ENCODE results near the gene GPR137B. TPM values are rescaled to one million over a fixed set of nuclear protein-coding genes. Genes with fewer than 3 reads are reported as not detected.

Gene GPR137B
- total and polyA plus RNA-seq, 3 experiments from 2014 or later, result 8.3 to 13.0 (median 8.8) TPM

- Mint-ChIP-seq H3K36me3 (peaks cover 0 to 3% (median 0%) of the 10 kb centered on the region in 3 donors), H3K27me3 (peaks cover 0 to 48% of the 10 kb centered on the region in 2 donors), H3K9me3 (no peaks in the 10 kb centered on the region), H3K4me1 (no peaks in the 10 kb centered on the region), H3K27ac (no peak overlapping the region), H3K4me3 (no peak overlapping the region)
- H3K27me3 ChIP-seq (ENCODE audit: insufficient read depth, low read length, poor library complexity, severe bottlenecking), result no peaks in the 10 kb centered on the region
- no peak overlapping the region for H3K4me3 ChIP-seq (ENCODE audit: low read length)
- CTCF ChIA-PET, result interaction anchor here (1.2 kb wide), 2 partner anchors 9 to 25 kb away, joined by 3 to 4 read pairs; no protein-coding TSS in a partner anchor
- no peak for DNase-seq
- H3K36me3 ChIP-seq (ENCODE audit: insufficient read depth, low read length), result no peaks in the 10 kb centered on the region
- H3K27ac ChIP-seq (ENCODE audit: low read depth, low read length), result no peak overlapping the region
- H3K9me3 ChIP-seq (ENCODE audit: low read length), result no peaks in the 10 kb centered on the region
- no peaks in the 10 kb centered on the region for H3K4me1 ChIP-seq (ENCODE audit: insufficient read depth, low read length)
- POLR2A ChIA-PET, result no interaction called here
Observed at GRCh38 chr1:236132420-236133046, 9.8 kb upstream of the GPR137B start.

- Histone ChIP-seq H3K27ac (ENCODE audit: low read depth, low read length) (no peak overlapping the region), H3K4me3 (ENCODE audit: low read length) (no peak overlapping the region), H3K4me1 (ENCODE audit: insufficient read depth, low read length) (no peaks in the 10 kb centered on the region), H3K27me3 (ENCODE audit: insufficient read depth, low read length, poor library complexity, severe bottlenecking) (no peaks in the 10 kb centered on the region), H3K36me3 (ENCODE audit: insufficient read depth, low read length) (no peaks in the 10 kb centered on the region), H3K9me3 (ENCODE audit: low read length) (no peaks in the 10 kb centered on the region)
- DNase-seq, result no peak
- H3K4me1 Mint-ChIP-seq, result no peaks in the 10 kb centered on the region
- no peak overlapping the region for H3K27ac Mint-ChIP-seq
- POLR2A ChIA-PET, result no interaction called here
- peaks cover 0 to 3% (median 0%) of the 10 kb centered on the region in 3 donors for H3K36me3 Mint-ChIP-seq
- no peak overlapping the region for H3K4me3 Mint-ChIP-seq
- peaks cover 0 to 51% of the 10 kb centered on the region in 2 donors for H3K27me3 Mint-ChIP-seq
- CTCF ChIA-PET, result interaction anchor here (1.2 kb wide), 1 partner anchor 25 kb away, joined by 3 read pairs; no protein-coding TSS in a partner anchor
- H3K9me3 Mint-ChIP-seq, result no peaks in the 10 kb centered on the region
Observed at GRCh38 chr1:236133339-236133738, 9.0 kb upstream of the GPR137B start.

- Histone ChIP-seq H3K27me3 (ENCODE audit: insufficient read depth, low read length, poor library complexity, severe bottlenecking) (no peaks in the 10 kb centered on the region), H3K36me3 (ENCODE audit: insufficient read depth, low read length) (no peaks in the 10 kb centered on the region), H3K4me3 (ENCODE audit: low read length) (no peak overlapping the region), H3K4me1 (ENCODE audit: insufficient read depth, low read length) (no peaks in the 10 kb centered on the region), H3K9me3 (ENCODE audit: low read length) (no peaks in the 10 kb centered on the region), H3K27ac (ENCODE audit: low read depth, low read length) (no peak overlapping the region)
- Mint-ChIP-seq H3K9me3 (no peaks in the 10 kb centered on the region), H3K4me3 (no peak overlapping the region), H3K27me3 (peaks cover 0 to 51% of the 10 kb centered on the region in 2 donors), H3K27ac (no peak overlapping the region), H3K36me3 (peaks cover 0 to 3% (median 0%) of the 10 kb centered on the region in 3 donors), H3K4me1 (no peaks in the 10 kb centered on the region)
- POLR2A ChIA-PET, result no interaction called here
- DNase-seq, result no peak
- CTCF ChIA-PET, result interaction anchor here (1.2 kb wide), 1 partner anchor 26 kb away, joined by 3 read pairs; no protein-coding TSS in a partner anchor
Observed at GRCh38 chr1:236133802-236134201, 8.5 kb upstream of the GPR137B start.

GRCh38 chr1:236137285-236137852 is 5.0 kb upstream of the GPR137B start:
- Mint-ChIP-seq H3K36me3 (peaks cover 0 to 1% (median 0%) of the 10 kb centered on the region in 3 donors), H3K9me3 (no peaks in the 10 kb centered on the region), H3K27me3 (peaks cover 7 to 50% of the 10 kb centered on the region in 2 donors), H3K4me3 (no peak overlapping the region), H3K27ac (no peak overlapping the region), H3K4me1 (peaks cover 5 to 14% (median 7%) of the 10 kb centered on the region in 3 donors)
- CTCF ChIA-PET, result interaction anchor here (0.7 kb wide), 1 partner anchor 72 kb away, joined by 3 read pairs; no protein-coding TSS in a partner anchor
- Histone ChIP-seq H3K9me3 (ENCODE audit: low read length) (no peaks in the 10 kb centered on the region), H3K27ac (ENCODE audit: low read depth, low read length) (no peak overlapping the region), H3K4me1 (ENCODE audit: insufficient read depth, low read length) (peaks cover 10% of the 10 kb centered on the region), H3K27me3 (ENCODE audit: insufficient read depth, low read length, poor library complexity, severe bottlenecking) (peaks cover 14% of the 10 kb centered on the region), H3K36me3 (ENCODE audit: insufficient read depth, low read length) (no peaks in the 10 kb centered on the region), H3K4me3 (ENCODE audit: low read length) (no peak overlapping the region)
- DNase-seq, result no peak
- POLR2A ChIA-PET, result no interaction called here

- Histone ChIP-seq H3K9me3 (ENCODE audit: low read length) (no peaks in the 10 kb centered on the region), H3K27me3 (ENCODE audit: insufficient read depth, low read length, poor library complexity, severe bottlenecking) (peaks cover 14% of the 10 kb centered on the region), H3K27ac (ENCODE audit: low read depth, low read length) (no peak overlapping the region), H3K4me3 (ENCODE audit: low read length) (no peak overlapping the region), H3K36me3 (ENCODE audit: insufficient read depth, low read length) (no peaks in the 10 kb centered on the region), H3K4me1 (ENCODE audit: insufficient read depth, low read length) (peaks cover 22% of the 10 kb centered on the region)
- ChIA-PET CTCF (no interaction called here), POLR2A (no interaction called here)
- no peak overlapping the region for H3K27ac Mint-ChIP-seq
- peaks cover 0 to 10% (median 0%) of the 10 kb centered on the region in 3 donors for H3K36me3 Mint-ChIP-seq
- H3K27me3 Mint-ChIP-seq, result peaks cover 11 to 39% of the 10 kb centered on the region in 2 donors
- no peak for DNase-seq
- H3K4me3 Mint-ChIP-seq, result peak overlapping the region in 2 of 7 donors; percentile 67 to 84
- H3K4me1 Mint-ChIP-seq, result peaks cover 19 to 26% (median 21%) of the 10 kb centered on the region in 3 donors
- no peaks in the 10 kb centered on the region for H3K9me3 Mint-ChIP-seq
Observed at GRCh38 chr1:236139495-236139894, 2.8 kb upstream of the GPR137B start.

- peak overlapping the region in 2 of 8 donors; percentile 22 to 65 for H3K27ac Mint-ChIP-seq
- Histone ChIP-seq H3K9me3 (ENCODE audit: low read length) (no peaks in the 10 kb centered on the region), H3K27ac (ENCODE audit: low read depth, low read length) (no peak overlapping the region), H3K27me3 (ENCODE audit: insufficient read depth, low read length, poor library complexity, severe bottlenecking) (peaks cover 14% of the 10 kb centered on the region), H3K4me1 (ENCODE audit: insufficient read depth, low read length) (peaks cover 26% of the 10 kb centered on the region), H3K36me3 (ENCODE audit: insufficient read depth, low read length) (no peaks in the 10 kb centered on the region), H3K4me3 (ENCODE audit: low read length) (peak overlapping the region; percentile 49)
- peak overlapping the region; percentile 73 to 91 (median 84) for H3K4me3 Mint-ChIP-seq
- peaks cover 0 to 12% (median 0%) of the 10 kb centered on the region in 3 donors for H3K36me3 Mint-ChIP-seq
- ChIA-PET CTCF (interaction anchor here (1.4 kb wide), 1 partner anchor 8 kb away, joined by 4 read pairs; no protein-coding TSS in a partner anchor), POLR2A (no interaction called here)
- DNase-seq, result no peak
- H3K27me3 Mint-ChIP-seq, result peaks cover 13 to 25% of the 10 kb centered on the region in 2 donors
- H3K4me1 Mint-ChIP-seq, result peaks cover 29 to 37% (median 33%) of the 10 kb centered on the region in 3 donors
- no peaks in the 10 kb centered on the region for H3K9me3 Mint-ChIP-seq
Observed at GRCh38 chr1:236140705-236141446, 1.5 kb upstream of the GPR137B start.

- Mint-ChIP-seq H3K4me1 (peaks cover 35 to 45% (median 37%) of the 10 kb centered on the region in 3 donors), H3K36me3 (peaks cover 0 to 19% (median 6%) of the 10 kb centered on the region in 3 donors), H3K9me3 (no peaks in the 10 kb centered on the region), H3K4me3 (peak overlapping the region; percentile 73 to 91 (median 84)), H3K27ac (peak overlapping the region in 3 of 8 donors; percentile 65 to 79 (median 78)), H3K27me3 (peaks cover 14 to 21% of the 10 kb centered on the region in 2 donors)
- Histone ChIP-seq H3K27me3 (ENCODE audit: insufficient read depth, low read length, poor library complexity, severe bottlenecking) (peaks cover 14% of the 10 kb centered on the region), H3K4me1 (ENCODE audit: insufficient read depth, low read length) (peaks cover 26% of the 10 kb centered on the region), H3K4me3 (ENCODE audit: low read length) (peak overlapping the region; percentile 49), H3K27ac (ENCODE audit: low read depth, low read length) (no peak overlapping the region), H3K36me3 (ENCODE audit: insufficient read depth, low read length) (no peaks in the 10 kb centered on the region), H3K9me3 (ENCODE audit: low read length) (no peaks in the 10 kb centered on the region)
- ChIA-PET CTCF (interaction anchor here (1.4 kb wide), 1 partner anchor 9 kb away, joined by 4 read pairs; no protein-coding TSS in a partner anchor), POLR2A (interaction anchor here (0.6 kb wide), 1 partner anchor 48 kb away, joined by 6 read pairs; no protein-coding TSS in a partner anchor)
- DNase-seq, result peak in 2 of 5 donors; percentile 9 to 16
Observed at GRCh38 chr1:236141447-236142252, 689 bp upstream of the GPR137B start.

Measured in CD8-positive, alpha-beta memory T cell (primary cell).